K562 (cell line): ENCODE measurements around the gene GJD4.

ENCODE experiments used
- CEBPB ChIP-seq: fragments of 450-650 bp; IDR thresholded peaks from 2 replicates; pipeline ENCODE4 v1.6.1; 2016; ENCODE audit warnings: missing genetic modification characterization, missing compliant biosample characterization
- CTCF ChIP-seq, 3 experiments: IDR thresholded peaks in 2 of 3; conservative IDR thresholded peaks in 1 of 3; 2 replicates each; pipeline ENCODE4 v1.5.1; 2011 to 2012; ENCODE audit warnings: low read length in 3 of 3, mild to moderate bottlenecking in 3 of 3, control low read depth in 2 of 3, improper control_type of control experiment in 1 of 3, inconsistent platforms in 1 of 3, low read depth in 1 of 3, mixed read lengths in 1 of 3, moderate library complexity in 1 of 3; ENCODE audit not compliant: insufficient read depth in 2 of 3
- CTCFL ChIP-seq: IDR thresholded peaks from 2 replicates; pipeline ENCODE4 v1.6.1; 2011; ENCODE audit warnings: borderline replicate concordance, low read depth, mild to moderate bottlenecking, moderate library complexity, low read length; ENCODE audit not compliant: insufficient read depth, poor library complexity, severe bottlenecking
- FOXP4 ChIP-seq: sonication (generic); formaldehyde crosslinking; IDR thresholded peaks from 2 replicates; pipeline ENCODE4 v1.8.0; 2022; ENCODE audit warnings: mild to moderate bottlenecking, missing genetic modification reagents, borderline replicate concordance
- GATAD2A ChIP-seq: fragments of 450-650 bp; IDR thresholded peaks from 2 replicates; pipeline ENCODE4 v1.6.1; 2017
- GMEB1 ChIP-seq: fragments of 250-450 bp; sonication (Bioruptor Pico); IDR thresholded peaks from 2 replicates; pipeline ENCODE4 v1.4.0; 2020; ENCODE audit warnings: mild to moderate bottlenecking
- HOMEZ ChIP-seq: fragments of 250-450 bp; sonication (Bioruptor Pico); IDR thresholded peaks from 2 replicates; pipeline ENCODE4 v1.4.0; 2020; ENCODE audit warnings: mild to moderate bottlenecking, moderate library complexity
- MEF2A ChIP-seq: IDR thresholded peaks from 2 replicates; pipeline ENCODE4 v1.6.1; 2011; ENCODE audit warnings: low read depth, mild to moderate bottlenecking, low read length, moderate library complexity; ENCODE audit not compliant: control insufficient read depth
- POLR2A ChIP-seq: fragments of 450-650 bp; conservative IDR thresholded peaks from 2 replicates; pipeline ENCODE4 v1.6.1; 2016
- ZHX1 ChIP-seq: fragments of 150-350 bp; conservative IDR thresholded peaks from 2 replicates; pipeline ENCODE4 v1.6.1; 2014; ENCODE audit warnings: low read length
- ZNF644 ChIP-seq: fragments of 200-800 bp; sonication (Bioruptor generic); IDR thresholded peaks from 2 replicates; pipeline ENCODE4 v1.6.1; 2016; ENCODE audit warnings: low read depth, missing genetic modification characterization, missing compliant biosample characterization

GRCh38 chr10:35579116-35579515, 26.0 kb upstream of the GJD4 start:
- no peak for TF ChIP-seq GMEB1 (CRISPR knock-in tag)
- no peak for TF ChIP-seq FOXP4
- TF ChIP-seq CTCFL, result no peak
- TF ChIP-seq CTCF (IDR thresholded peaks at IDR 0.05 in 2 of 3, conservative IDR thresholded peaks at IDR 0.05 in 1 of 3; ENCODE audit: insufficient read depth in 2 of 3, low read depth in 1 of 3, low read length in 3 of 3), result no peak
- no peak for TF ChIP-seq GATAD2A
- no peak for TF ChIP-seq HOMEZ (CRISPR knock-in tag)
- TF ChIP-seq MEF2A, result no peak
- no peak for TF ChIP-seq ZHX1
- TF ChIP-seq ZNF644, result no peak
- no peak for TF ChIP-seq CEBPB (tag)
- no peak for TF ChIP-seq POLR2A
